ENCODE results near the gene FLNC.

Gene FLNC

DNA sequence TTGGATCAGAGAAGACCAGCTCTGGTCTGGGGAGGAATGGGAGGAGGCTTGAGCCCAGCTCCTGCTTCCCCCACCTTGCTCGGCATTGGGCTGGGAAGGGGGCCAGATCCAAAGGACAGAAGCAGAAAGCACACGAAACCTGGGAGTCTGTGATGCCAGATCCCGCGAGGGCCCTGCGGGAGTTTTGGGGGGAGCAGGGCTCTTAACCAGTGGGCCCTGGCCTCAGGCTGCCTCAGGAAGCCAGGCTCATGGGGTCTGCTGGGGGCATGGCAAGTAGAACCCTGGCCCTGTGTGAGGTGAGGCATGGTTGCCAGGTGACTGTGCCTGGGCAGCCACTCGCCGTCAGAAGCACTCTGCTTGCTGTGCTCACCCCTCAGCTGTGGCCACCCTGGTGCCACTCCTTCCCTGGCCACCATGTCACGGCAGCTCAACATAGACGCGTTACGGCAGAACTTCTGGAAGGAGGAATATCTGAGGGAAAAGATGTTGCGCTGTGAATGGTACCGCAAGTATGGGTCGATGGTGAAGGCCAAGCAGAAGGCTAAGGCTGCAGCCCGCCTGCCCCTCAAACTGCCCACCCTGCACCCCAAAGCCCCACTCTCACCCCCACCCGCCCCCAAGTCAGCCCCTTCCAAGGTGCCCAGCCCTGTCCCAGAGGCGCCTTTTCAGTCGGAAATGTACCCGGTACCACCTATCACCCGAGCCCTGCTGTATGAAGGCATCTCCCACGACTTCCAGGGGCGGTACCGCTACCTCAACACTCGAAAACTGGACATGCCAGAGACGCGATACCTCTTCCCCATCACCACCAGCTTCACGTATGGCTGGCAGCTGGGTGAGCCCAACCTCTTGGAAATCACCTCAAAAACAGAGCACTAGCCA, 36.0 kb downstream of the FLNC start:
- no peak for DNase-seq

DNA sequence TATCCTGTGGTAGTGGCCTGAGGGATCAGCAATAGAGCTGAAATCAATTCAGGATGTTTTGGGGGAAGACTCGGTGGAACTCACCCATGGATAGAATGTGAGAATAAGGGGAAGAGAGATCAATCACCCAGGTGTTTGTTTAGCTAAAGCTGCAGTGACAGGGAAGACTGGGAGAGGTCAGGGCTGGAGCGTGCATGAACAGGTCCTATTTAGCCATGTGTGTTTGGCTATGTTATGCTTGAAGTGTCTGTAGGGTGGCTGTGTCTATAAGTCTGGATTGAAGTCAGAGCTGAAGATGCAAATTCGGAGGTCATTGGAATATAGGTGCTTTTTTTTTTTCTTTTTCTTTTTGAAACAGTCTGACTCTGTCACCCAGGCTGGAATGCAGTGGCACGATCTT, 37.0 kb downstream of the FLNC start:
- DNase-seq = no peak

DNA sequence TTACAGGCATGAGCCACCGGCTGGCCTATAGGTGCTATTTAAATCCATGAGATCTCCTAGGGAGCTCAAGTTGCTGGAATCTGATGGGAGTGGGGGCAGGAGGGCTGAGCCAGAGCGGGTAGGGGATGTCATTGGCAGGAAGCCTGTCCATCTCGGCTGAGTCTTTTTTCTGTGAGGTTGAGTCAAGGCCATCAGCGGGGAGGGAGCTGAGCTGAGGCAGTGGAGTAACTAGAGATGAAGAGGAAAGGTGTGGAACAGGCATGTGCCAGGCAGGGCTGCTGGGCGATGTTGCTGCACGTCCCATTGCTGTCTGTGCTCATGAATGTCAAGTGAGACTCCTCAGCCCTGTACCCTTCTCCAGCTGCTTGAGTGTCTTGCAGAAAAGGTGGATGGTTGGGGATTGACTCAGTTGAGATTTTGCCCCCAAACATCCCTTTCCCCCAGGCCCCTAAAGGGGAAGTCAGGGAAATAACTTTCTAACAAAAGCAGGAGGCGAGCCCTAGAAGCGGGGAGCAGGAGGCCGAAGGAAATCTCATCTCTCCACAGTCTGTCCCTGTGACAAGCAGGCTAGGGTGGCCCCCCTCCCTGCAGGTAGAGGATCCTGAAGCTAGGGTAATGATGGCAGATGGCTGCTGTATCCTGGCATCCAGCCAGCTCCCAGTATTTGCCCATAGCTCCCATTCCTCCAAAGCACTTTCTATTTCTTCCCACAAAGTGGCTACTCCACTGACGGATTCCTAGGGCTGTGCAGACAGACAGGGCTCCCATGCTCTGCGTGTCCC, 37.8 kb downstream of the FLNC start:
- DNase-seq = no peak

- no peak for DNase-seq
Measured at GRCh38 chr7:128868624-128869137, 38.5 kb downstream of the FLNC start.

GRCh38 chr7:128869138-128869943, 39.1 kb downstream of the FLNC start:
- DNase-seq = peak; percentile 38

- DNase-seq = peak; percentile 9
Measured at GRCh38 chr7:128869944-128870285, 39.7 kb downstream of the FLNC start.

- DNase-seq = no peak
Measured at GRCh38 chr7:128871050-128871449, 40.8 kb downstream of the FLNC start.

GRCh38 chr7:128872394-128872824, 42.2 kb downstream of the FLNC start:
- DNase-seq = no peak

DNA sequence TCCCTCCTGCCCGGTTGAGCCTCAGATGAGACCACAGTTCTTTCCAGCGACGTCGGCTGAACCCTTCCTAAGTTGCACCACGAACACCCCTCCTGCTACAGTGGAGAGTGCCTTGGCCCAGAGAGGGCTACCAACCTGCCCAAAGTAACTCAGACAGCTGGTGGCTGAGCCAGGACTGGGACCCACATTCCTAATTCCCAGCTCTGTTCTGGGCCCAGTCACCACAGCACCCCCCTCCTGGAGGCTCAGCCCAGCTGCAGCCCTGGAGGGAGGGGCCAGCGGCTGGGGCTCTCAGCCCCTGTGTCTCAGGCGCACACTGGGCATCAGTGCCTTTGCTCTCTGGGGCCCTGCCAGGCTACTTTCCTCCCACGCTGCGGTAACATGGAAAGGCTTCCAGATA, 43.0 kb downstream of the FLNC start:
- DNase-seq = no peak

GRCh38 chr7:128874140-128875031, 44.2 kb downstream of the FLNC start:
- no peak for DNase-seq

DNA sequence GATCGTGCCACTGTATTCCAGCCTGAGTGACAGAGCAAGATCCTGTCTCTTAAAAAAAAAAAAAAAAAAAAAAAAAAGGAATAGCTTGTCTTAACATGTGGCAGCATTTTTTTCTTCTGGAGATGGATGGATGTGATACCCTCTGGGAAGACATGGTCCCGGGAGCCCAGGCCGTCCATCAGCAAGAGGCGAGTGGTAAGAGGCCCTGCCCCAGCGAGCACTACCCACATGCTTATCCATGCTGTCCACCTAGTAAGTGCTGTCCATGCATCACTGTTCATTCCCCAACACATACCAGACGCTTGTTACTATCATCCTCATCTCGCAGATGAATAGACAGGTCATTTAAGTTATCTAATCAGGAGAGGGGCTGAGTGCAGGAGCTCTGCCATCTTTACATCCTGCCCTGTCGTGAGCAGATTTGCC, 45.3 kb downstream of the FLNC start:
- DNase-seq = no peak

- no peak for DNase-seq
Measured at GRCh38 chr7:128876127-128876526, 45.9 kb downstream of the FLNC start.

DNA sequence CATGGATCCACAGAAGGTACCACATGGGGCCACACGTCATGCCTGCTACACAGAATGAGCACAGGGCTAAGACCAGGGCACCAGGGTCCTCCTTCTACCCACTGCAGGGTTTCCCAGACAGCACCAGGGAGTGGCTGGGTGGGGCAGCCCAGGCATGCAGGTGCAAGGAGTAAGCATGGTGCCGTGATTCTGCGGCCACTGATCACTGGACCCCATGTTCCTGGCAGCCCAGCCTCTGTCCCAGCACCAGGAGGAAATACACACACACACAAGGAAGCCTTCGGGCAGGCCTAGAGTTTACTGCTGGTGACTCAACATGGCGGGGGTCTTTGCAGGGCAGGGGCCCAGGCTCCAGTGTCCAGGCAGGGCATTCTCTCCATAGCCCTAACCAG, 46.4 kb downstream of the FLNC start:
- no peak for DNase-seq

DNA sequence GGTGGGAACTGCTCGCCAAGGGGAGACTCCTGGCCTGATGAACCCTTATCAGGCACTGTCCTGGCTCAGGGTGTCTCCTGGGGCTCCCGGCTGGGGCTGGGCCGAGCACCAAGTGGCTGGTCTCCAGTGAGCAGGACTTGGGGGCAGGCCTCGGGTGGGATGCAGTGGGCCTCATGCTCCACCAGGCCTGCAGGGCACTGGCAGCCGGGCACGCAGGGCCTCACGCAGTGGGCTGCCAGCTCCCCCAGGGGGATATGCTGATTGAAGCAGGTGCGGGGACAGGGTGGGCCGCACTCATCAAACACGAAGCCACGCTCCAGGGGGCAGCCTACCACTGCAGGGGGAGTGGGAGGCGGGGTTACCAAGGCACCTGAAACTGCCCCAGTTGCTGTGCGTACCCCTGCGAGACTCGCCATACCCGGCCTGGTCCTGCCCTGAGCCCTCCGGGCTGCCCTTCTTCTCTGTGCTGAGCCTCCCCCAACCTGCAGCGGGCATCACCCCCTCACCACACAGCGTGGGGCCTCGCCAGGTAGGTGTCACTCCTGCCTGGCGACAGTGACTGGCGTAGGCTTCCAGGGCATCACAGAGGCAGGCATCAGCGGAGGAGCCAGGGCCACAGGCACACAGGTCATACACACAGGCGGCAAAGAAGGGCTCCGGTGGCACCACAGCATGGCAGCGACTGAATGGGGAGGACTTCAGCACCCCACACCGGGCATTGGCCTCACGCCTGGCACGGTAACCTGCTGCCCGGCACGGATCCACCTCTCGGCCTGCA, 47.0 kb downstream of the FLNC start:
- no peak for DNase-seq

DNA sequence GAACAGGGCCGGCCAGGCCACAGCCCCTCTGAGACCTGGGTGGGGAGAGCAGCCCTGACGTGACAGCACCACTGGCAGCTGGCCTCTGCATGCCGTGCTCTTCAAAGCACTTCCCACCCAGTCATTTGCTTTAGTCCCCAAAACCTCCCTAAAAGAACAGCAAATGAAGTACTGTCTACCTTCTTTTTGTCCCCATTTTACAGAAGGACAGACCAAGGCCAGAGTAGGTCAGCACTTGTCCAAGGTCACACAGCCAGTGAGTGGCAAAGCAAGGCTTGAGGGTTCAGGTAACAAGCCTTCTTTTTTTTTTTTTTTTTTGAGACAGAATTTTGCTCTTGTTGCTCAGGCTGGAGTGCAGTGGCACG, 47.5 kb downstream of the FLNC start:
- DNase-seq = no peak

DNA sequence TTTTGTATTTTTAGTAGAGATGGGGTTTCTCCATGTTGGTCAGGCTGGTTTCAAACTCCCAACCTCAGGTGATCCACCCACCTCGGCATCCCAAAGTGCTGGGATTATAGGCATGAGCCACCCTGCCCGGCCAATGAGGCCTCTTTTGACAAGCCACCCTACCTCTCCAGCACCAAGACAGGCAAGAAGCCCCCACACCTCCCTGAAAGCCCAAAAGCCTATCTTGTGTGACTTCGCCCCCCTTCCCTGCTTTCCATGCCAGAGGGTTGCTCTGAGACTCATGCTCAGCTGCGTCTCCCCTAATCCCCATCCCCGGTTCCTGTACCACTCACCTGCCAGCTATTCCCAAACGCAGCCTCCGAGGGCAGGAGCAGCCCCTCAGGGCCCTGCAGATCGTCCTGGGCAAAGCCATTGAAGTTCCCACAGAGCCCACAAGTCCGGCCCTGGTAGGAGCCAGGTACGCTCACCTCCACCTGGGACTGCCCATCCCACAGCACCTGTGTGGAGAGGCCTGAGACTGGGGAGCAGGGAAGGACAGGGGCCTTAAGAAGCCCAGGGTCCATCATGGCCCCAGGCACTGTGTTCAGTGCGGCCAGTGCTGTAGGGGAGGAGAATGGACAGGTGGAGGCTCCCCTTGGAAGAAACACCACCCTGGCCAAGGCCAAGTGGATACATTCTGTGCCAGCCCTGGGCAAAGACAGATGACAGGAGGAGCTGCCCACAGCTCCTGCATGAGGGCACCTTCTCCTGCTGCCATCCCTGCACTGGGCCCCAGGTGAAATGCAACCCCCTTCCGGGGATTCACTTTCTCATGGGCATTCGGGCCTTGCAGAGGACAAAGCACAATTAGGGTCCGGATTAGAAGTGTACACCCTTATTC, 48.3 kb downstream of the FLNC start:
- no peak for DNase-seq

DNA sequence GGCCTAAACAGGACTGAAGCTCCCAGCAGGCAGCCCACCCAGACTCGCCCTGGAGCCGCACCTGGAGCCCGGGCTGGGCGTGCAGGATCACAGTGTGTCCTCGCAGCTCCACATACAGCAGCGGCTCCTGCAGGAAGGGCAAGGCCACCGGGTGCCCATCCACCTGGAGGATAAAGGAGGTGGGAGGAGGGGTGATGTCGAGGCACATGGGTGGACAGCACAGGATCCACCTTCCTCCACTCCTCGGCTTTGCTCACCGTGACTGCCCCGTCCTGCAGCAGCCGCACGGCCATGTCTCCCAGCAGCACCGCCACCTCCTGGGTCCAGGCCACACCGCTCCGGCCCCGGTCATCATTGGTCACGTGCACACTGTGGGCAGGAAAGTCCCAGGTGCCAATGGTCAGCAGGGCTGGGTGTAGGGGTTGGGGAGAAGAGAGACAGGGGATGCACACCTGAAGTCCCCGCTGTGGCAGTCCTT, 49.3 kb downstream of the FLNC start:
- no peak for DNase-seq

DNA sequence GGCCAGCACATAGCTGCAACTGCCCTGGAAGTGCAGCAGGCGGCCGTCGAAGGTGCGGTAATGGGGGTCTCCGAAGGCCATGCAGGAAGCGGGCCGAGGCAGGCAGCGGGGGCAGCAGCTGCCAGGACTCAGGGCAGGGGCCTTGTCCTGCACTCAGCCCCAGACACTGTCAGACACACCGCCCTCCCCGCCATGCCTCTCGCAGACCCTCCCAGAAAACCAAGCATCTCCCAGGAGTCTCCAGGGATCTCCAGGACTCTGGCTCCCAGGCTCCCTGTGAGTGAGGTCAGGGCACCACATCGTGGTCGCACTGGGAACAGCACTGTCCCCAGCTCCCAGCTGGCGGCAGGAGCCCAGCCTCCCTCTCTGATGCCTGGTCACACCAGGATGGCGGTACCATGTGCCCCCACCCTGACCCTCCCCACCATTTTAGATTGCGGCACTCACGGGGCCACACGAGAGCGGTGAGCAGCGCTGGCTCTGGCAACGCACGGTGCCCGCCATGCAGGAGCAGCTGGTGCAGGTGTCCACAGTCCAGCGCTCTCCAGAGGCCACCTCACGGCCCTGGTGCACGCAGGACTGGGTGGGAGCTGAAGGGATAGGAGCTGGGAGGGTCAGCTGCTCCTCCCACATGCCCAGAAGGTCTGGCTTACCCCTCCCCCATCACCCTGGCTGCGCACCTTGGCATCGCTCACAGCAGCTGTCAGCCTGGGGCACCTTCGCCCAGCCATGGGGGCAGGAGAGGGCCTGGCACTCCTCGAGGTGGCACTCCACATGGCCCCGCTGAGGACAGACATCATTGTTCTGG, 49.9 kb downstream of the FLNC start:
- DNase-seq = no peak

GRCh38 chr7:128880791-128881457, 50.7 kb downstream of the FLNC start:
- no peak for DNase-seq
